ENCODE data around the gene MRPS24.

Gene MRPS24

DNA sequence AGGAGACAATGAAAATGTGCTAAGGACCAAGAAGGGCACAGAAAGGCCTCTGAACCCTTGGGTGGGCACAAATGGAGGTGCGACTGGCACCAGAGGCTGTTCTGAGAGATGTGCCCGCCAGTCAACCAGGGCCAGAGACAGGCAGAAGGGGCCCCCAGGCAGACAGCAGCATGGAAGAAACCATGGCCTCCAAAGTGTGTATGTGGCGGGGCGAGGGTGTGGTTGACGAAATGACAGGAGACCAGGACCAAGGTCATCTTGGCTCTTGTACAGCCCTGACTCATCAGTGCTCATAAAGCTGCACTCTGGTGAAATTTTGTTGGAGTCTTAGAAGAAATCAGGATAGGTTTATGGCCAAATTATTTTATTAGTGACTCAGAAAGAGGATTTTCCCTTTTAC lies 4.0 kb upstream of the MRPS24 start:
- Histone ChIP-seq H2AFZ (ENCODE audit: low read length) (no peak overlapping the region), H3K27ac (ENCODE audit: low read depth, low read length, poor library complexity, severe bottlenecking) (no peak overlapping the region), H3K4me2 (ENCODE audit: low read length) (no peak overlapping the region), H4K20me1 (ENCODE audit: insufficient read depth, low read length) (no peaks in the 10 kb centered on the region), H3K4me1 (ENCODE audit: insufficient read depth, low read length, severe bottlenecking) (peaks cover 35% of the 10 kb centered on the region), H3K9ac (ENCODE audit: low read length) (no peak overlapping the region), H3K79me2 (ENCODE audit: insufficient read depth, low read length) (no peaks in the 10 kb centered on the region), H3F3A (ENCODE audit: insufficient read depth, low read length) (no peaks in the 10 kb centered on the region), H3K4me3 (ENCODE audit: low read depth, low read length, poor library complexity, severe bottlenecking) (no peak overlapping the region), H3K36me3 (ENCODE audit: insufficient read depth, low read length) (peaks cover 51% of the 10 kb centered on the region), H3K9me2 (ENCODE audit: low read depth, low read length) (no peaks in the 10 kb centered on the region), H3K27me3 (ENCODE audit: insufficient read depth, low read length) (no peaks in the 10 kb centered on the region; the same call in 1 of the 2 replicates), H3K9me3 (ENCODE audit: low read length) (peaks cover 12% of the 10 kb centered on the region)
- TF ChIP-seq CTCF (IDR thresholded peaks at IDR 0.05; ENCODE audit: low read length) (no peak), EZH2 (IDR thresholded peaks at IDR 0.05; ENCODE audit: borderline replicate concordance, low read length) (no peak)

GRCh38 chr7:43872406-43873110 lies 3.2 kb upstream of the MRPS24 start:
- Histone ChIP-seq H3K9me2 (ENCODE audit: low read depth, low read length) (no peaks in the 10 kb centered on the region), H3K4me1 (ENCODE audit: insufficient read depth, low read length, severe bottlenecking) (peaks cover 39% of the 10 kb centered on the region), H4K20me1 (ENCODE audit: insufficient read depth, low read length) (no peaks in the 10 kb centered on the region), H3F3A (ENCODE audit: insufficient read depth, low read length) (no peaks in the 10 kb centered on the region), H3K4me3 (ENCODE audit: low read depth, low read length, poor library complexity, severe bottlenecking) (no peak overlapping the region), H3K9me3 (ENCODE audit: low read length) (peaks cover 12% of the 10 kb centered on the region), H3K9ac (ENCODE audit: low read length) (no peak overlapping the region), H3K4me2 (ENCODE audit: low read length) (no peak overlapping the region), H2AFZ (ENCODE audit: low read length) (no peak overlapping the region), H3K79me2 (ENCODE audit: insufficient read depth, low read length) (no peaks in the 10 kb centered on the region), H3K27me3 (ENCODE audit: insufficient read depth, low read length) (no peaks in the 10 kb centered on the region; the same call in 1 of the 2 replicates), H3K36me3 (ENCODE audit: insufficient read depth, low read length) (peaks cover 49% of the 10 kb centered on the region), H3K27ac (ENCODE audit: low read depth, low read length, poor library complexity, severe bottlenecking) (no peak overlapping the region)
- TF ChIP-seq EZH2 (IDR thresholded peaks at IDR 0.05; ENCODE audit: borderline replicate concordance, low read length) (no peak), CTCF (IDR thresholded peaks at IDR 0.05; ENCODE audit: low read length) (no peak)

DNA sequence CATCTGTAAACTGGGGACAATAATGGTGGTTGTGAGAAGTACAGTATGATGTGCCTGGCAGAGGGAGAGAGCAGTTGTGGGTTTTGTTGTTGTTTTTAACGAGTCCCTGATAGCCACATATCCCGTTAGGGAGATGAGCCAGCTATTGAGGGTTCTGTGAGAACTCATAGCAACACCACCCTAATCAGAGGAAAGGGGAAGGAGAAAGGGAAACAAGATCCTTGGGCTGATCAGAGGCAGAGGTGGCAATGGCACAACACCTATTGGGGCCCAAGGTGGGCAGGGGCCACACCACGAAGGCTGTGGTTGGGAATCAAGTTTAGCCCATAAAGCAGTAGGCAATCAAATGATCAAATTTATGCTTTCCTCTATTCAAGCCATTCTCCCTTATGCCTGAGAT lies 1.7 kb upstream of the MRPS24 start:
- no peaks in the 10 kb centered on the region; the same call in 1 of the 2 replicates for H3K27me3 ChIP-seq (ENCODE audit: insufficient read depth, low read length)
- H3K4me2 ChIP-seq (ENCODE audit: low read length), result no peak overlapping the region
- H3K9ac ChIP-seq (ENCODE audit: low read length), result no peak overlapping the region
- H3K4me3 ChIP-seq (ENCODE audit: low read depth, low read length, poor library complexity, severe bottlenecking), result no peak overlapping the region
- no peaks in the 10 kb centered on the region for H3K79me2 ChIP-seq (ENCODE audit: insufficient read depth, low read length)
- H2AFZ ChIP-seq (ENCODE audit: low read length), result no peak overlapping the region
- H3K9me3 ChIP-seq (ENCODE audit: low read length), result peaks cover 12% of the 10 kb centered on the region
- no peak overlapping the region for H3K27ac ChIP-seq (ENCODE audit: low read depth, low read length, poor library complexity, severe bottlenecking)
- peaks cover 50% of the 10 kb centered on the region for H3K36me3 ChIP-seq (ENCODE audit: insufficient read depth, low read length)
- peaks cover 24% of the 10 kb centered on the region for H3K4me1 ChIP-seq (ENCODE audit: insufficient read depth, low read length, severe bottlenecking)
- TF ChIP-seq CTCF (IDR thresholded peaks at IDR 0.05; ENCODE audit: low read length), result no peak
- TF ChIP-seq EZH2 (IDR thresholded peaks at IDR 0.05; ENCODE audit: borderline replicate concordance, low read length), result no peak
- no peaks in the 10 kb centered on the region for H3K9me2 ChIP-seq (ENCODE audit: low read depth, low read length)
- H3F3A ChIP-seq (ENCODE audit: insufficient read depth, low read length), result no peaks in the 10 kb centered on the region
- H4K20me1 ChIP-seq (ENCODE audit: insufficient read depth, low read length), result no peaks in the 10 kb centered on the region

Measured in OCI-LY1 (cell line).